IPS-15b (cell line): ENCODE measurements around the gene GALNT13.

Experiments
- H3K27me3 ChIP-seq: one replicate; pipeline ENCODE4 v1.6.1; 2013; ENCODE audit warnings: low read length; ENCODE audit not compliant: control insufficient read depth, insufficient read depth
- H3K36me3 ChIP-seq: one replicate; pipeline ENCODE4 v1.6.1; 2013; ENCODE audit warnings: low read length; ENCODE audit not compliant: control insufficient read depth, insufficient read depth
- H3K4me1 ChIP-seq: one replicate; pipeline ENCODE4 v1.6.1; 2013; ENCODE audit warnings: mild to moderate bottlenecking, low read length; ENCODE audit not compliant: control insufficient read depth, insufficient read depth
- H3K4me3 ChIP-seq: one replicate; pipeline ENCODE4 v1.5.1; 2013; ENCODE audit warnings: low read depth, low read length
- H3K9ac ChIP-seq: one replicate; pipeline ENCODE4 v1.6.1; 2013; ENCODE audit warnings: low read depth, mild to moderate bottlenecking, low read length
- H3K9me3 ChIP-seq: one replicate; pipeline ENCODE4 v1.6.1; 2013; ENCODE audit warnings: mild to moderate bottlenecking, low read length; ENCODE audit not compliant: control insufficient read depth, insufficient read depth

Gene GALNT13

GRCh38 chr2:154331784-154332183, 460.1 kb downstream of the GALNT13 start:
- H3K9ac ChIP-seq: no peak overlapping the region

DNA sequence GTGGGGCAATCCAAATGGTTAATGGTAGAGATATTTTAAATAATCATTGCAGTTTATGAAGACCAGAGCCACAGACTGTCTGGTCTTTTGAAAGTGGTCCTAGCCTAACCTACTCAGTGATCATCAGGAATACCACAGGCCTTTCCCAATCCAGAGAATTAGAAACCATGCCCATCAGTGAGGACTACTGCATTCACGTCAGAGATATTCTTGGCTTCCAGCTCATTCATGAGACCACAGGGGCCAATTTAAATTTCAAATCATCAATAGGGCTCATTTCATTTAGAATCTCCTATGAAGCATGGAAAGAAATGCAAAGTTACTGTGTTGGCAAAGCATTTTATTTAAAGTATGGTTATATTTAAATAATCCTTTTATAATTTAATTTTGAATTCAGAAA, 464.5 kb downstream of the GALNT13 start:
- H3K27me3 ChIP-seq: no peaks in the 10 kb centered on the region
- H3K4me1 ChIP-seq: peaks cover 15% of the 10 kb centered on the region
- no peak overlapping the region for H3K4me3 ChIP-seq
- H3K9ac ChIP-seq: no peak overlapping the region
- H3K9me3 ChIP-seq: no peaks in the 10 kb centered on the region
- H3K36me3 ChIP-seq: no peaks in the 10 kb centered on the region

More at GRCh38 chr2:154331784-154332183, 460.1 kb downstream of the GALNT13 start:
- Histone ChIP-seq H3K36me3 (no peaks in the 10 kb centered on the region), H3K9me3 (no peaks in the 10 kb centered on the region), H3K4me3 (no peak overlapping the region), H3K27me3 (no peaks in the 10 kb centered on the region), H3K4me1 (peaks cover 6% of the 10 kb centered on the region)

DNA sequence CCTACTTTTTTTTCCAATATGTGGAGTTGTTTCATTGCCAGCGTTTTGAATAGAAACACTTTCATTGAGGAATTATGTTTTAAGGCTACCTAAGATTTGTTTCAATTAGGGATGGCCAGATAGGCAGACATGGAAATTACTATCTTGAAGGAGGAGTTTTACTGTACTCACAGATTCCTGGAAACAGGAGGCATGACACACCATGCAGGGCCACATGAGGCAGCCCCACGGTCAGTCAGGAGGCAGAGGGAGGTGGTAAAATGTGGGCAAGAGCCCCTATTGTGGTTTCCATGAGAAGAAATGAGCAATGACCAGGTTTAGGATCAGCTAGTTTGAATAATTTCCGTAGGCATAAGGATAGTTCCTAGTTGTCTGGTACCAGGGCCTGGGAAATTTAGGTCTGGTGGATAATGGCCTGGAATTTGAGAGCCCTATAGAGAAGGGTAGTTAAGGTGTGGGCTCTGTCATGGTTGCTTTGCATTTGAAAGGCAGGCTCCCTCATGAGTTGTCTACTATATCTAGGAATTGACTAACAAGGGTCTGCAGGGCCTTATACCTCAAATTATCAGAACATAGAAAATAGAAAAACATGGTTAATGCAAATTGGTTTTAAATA, 466.7 kb downstream of the GALNT13 start:
- no peak overlapping the region for H3K4me3 ChIP-seq
- H3K9ac ChIP-seq: no peak overlapping the region
- no peaks in the 10 kb centered on the region for H3K9me3 ChIP-seq
- H3K27me3 ChIP-seq: no peaks in the 10 kb centered on the region
- H3K36me3 ChIP-seq: no peaks in the 10 kb centered on the region
- H3K4me1 ChIP-seq: peaks cover 15% of the 10 kb centered on the region

- H3K9me3 ChIP-seq: no peaks in the 10 kb centered on the region
- no peaks in the 10 kb centered on the region for H3K27me3 ChIP-seq
- peaks cover 8% of the 10 kb centered on the region for H3K4me1 ChIP-seq
- H3K36me3 ChIP-seq: no peaks in the 10 kb centered on the region
- no peak overlapping the region for H3K9ac ChIP-seq
- no peak overlapping the region for H3K4me3 ChIP-seq
These were observed 471.6 kb downstream of the GALNT13 start for GRCh38 chr2:154343282-154343681.

- H3K9me3 ChIP-seq: no peaks in the 10 kb centered on the region
These were observed 479.2 kb downstream of the GALNT13 start for GRCh38 chr2:154350911-154351310.

GRCh38 chr2:154361276-154361675, 489.6 kb downstream of the GALNT13 start:
- H3K4me3 ChIP-seq: no peak overlapping the region
- no peak overlapping the region for H3K9ac ChIP-seq
- H3K27me3 ChIP-seq: no peaks in the 10 kb centered on the region
- no peaks in the 10 kb centered on the region for H3K9me3 ChIP-seq
- no peaks in the 10 kb centered on the region for H3K36me3 ChIP-seq
- H3K4me1 ChIP-seq: no peaks in the 10 kb centered on the region

More at GRCh38 chr2:154350911-154351310, 479.2 kb downstream of the GALNT13 start:
- no peaks in the 10 kb centered on the region for H3K36me3 ChIP-seq
- H3K4me1 ChIP-seq: no peaks in the 10 kb centered on the region
- no peaks in the 10 kb centered on the region for H3K27me3 ChIP-seq
- no peak overlapping the region for H3K9ac ChIP-seq
- no peak overlapping the region for H3K4me3 ChIP-seq

DNA sequence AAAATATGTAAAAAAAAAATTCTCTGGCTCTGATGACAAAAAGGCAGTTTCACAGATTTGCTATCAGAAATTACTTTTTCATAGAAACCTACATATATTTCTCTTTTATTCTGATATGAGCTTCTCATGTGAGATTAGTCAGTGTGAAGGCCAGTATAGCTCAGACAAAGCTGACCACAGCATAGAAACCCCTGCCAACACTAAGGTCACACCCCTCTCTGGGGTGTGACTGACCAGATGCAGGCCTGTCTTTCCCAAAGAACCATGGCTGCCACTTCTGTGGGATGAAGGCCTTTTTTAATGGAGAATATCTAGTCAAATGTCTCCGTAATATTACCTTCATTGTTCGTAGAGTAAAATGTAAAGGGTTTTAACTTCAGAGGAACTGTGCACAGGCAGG, 496.4 kb downstream of the GALNT13 start:
- Histone ChIP-seq H3K9me3 (no peaks in the 10 kb centered on the region), H3K9ac (no peak overlapping the region), H3K27me3 (no peaks in the 10 kb centered on the region), H3K4me1 (no peaks in the 10 kb centered on the region), H3K4me3 (no peak overlapping the region), H3K36me3 (no peaks in the 10 kb centered on the region)

- H3K4me1 ChIP-seq: no peaks in the 10 kb centered on the region
These were observed 499.2 kb downstream of the GALNT13 start for GRCh38 chr2:154370873-154371272.

DNA sequence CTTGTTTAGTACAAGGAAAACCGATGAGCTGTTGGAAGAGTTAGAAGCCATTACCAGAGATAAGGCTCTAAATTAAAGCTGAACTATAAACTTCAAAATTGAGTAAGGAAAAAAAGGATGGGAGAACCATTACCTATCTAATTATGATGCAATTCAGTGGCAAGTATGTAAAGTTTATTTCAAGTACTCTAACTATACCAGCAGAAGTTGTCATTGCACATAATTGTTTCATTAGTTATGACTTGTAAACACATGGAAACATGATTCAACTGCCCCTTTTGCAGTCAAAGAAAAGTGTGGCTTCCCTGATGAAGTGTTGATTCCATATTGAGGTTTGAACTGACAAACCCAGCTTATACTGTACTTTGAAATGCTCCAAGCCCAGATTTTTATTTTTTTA, 502.7 kb downstream of the GALNT13 start:
- Histone ChIP-seq H3K9ac (no peak overlapping the region), H3K9me3 (no peaks in the 10 kb centered on the region), H3K36me3 (no peaks in the 10 kb centered on the region), H3K4me1 (peaks cover 3% of the 10 kb centered on the region), H3K4me3 (no peak overlapping the region), H3K27me3 (no peaks in the 10 kb centered on the region)

More at GRCh38 chr2:154370873-154371272, 499.2 kb downstream of the GALNT13 start:
- Histone ChIP-seq H3K27me3 (no peaks in the 10 kb centered on the region), H3K9ac (no peak overlapping the region), H3K4me3 (no peak overlapping the region), H3K9me3 (no peaks in the 10 kb centered on the region), H3K36me3 (no peaks in the 10 kb centered on the region)

- Histone ChIP-seq H3K9me3 (no peaks in the 10 kb centered on the region), H3K4me3 (no peak overlapping the region), H3K4me1 (peaks cover 3% of the 10 kb centered on the region), H3K27me3 (no peaks in the 10 kb centered on the region), H3K9ac (no peak overlapping the region), H3K36me3 (no peaks in the 10 kb centered on the region)
These were observed 503.8 kb downstream of the GALNT13 start for GRCh38 chr2:154375579-154375931.

DNA sequence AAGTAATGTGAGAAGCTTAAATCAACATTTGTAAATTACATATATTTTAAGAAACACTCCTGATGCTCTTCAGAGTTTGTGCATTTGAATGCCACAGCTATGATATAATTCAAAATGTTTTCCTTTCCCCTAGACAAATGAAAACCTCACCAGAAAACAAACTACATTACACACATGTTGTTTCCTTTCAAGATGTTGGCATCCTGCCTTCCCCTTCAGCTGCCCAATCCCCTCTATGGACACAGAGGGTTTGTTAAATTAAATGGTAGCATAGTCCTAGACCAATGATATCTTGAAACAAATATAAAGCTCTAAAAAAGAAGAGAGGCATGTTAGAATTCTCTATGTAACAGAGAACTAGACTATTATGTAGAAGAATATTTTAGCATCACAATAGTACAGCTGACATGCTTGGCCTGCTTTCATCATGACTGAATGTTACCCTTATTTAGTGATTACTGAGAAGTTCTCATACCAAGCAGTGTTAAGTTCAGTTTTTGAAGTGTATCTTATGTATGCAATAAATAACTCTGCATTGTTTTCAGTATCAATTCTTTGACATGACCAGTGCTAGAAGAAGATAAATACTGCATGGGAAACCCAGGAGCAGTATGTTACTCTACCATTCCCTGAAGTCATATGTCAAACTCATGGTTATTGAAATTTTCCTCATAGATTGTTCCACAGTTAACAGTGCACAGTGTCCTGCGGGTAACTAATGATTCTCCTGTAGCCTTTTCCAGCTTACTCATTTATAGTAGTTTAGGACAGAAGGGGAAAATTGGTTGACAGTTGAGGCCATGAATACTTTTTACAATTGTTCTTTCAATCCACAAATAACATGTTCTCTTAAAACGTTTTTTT, 510.4 kb downstream of the GALNT13 start:
- Histone ChIP-seq H3K9ac (no peak overlapping the region), H3K9me3 (no peaks in the 10 kb centered on the region), H3K4me3 (no peak overlapping the region), H3K36me3 (no peaks in the 10 kb centered on the region), H3K27me3 (no peaks in the 10 kb centered on the region), H3K4me1 (peaks cover 17% of the 10 kb centered on the region)

DNA sequence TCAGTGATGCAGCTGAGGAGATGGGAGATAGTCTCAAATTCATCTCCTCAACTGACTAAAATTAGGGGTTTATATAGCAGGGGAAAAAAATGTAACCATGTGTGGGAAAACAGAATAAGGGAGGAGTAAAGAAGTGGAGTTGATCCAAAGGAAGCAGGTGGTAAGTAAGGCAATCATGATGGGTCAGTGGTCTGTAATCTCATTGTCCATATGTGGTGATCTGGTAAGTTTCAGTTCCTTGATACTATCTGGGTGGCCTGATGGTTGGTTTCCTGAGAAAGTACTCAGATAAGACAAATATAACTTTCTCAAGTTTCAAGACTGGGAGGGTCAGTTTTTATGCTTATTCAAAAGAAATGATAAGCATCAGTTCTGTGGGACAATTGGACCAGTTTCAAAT, 514.5 kb downstream of the GALNT13 start:
- Histone ChIP-seq H3K9me3 (no peaks in the 10 kb centered on the region), H3K4me1 (peaks cover 15% of the 10 kb centered on the region), H3K27me3 (no peaks in the 10 kb centered on the region), H3K9ac (no peak overlapping the region), H3K36me3 (no peaks in the 10 kb centered on the region), H3K4me3 (no peak overlapping the region)
